GM18951 (cell line): ENCODE measurements around the gene USP34.
"Not testable (repeated sequence)": the region's sequence is repeated elsewhere in the genome, so short reads cannot be mapped to it uniquely, and the experiment has no call there.

Source experiments
- POLR2A ChIP-seq: IDR thresholded peaks from 4 replicates; pipeline ENCODE4 v1.6.1; 2011; ENCODE audit warnings: mild to moderate bottlenecking; ENCODE audit not compliant: insufficient read length, insufficient read depth; ENCODE audit errors: extremely low read depth
- in situ Hi-C: fragments of 300-500 bp; cut with MboI; formaldehyde crosslinking; loops from one replicate; pipeline ENCODE4 v1.12.0; 2022; ENCODE audit warnings: low sequenced_read_pairs, mixed read lengths, inconsistent platforms; ENCODE audit not compliant: unreplicated experiment

The USP34 gene

DNA sequence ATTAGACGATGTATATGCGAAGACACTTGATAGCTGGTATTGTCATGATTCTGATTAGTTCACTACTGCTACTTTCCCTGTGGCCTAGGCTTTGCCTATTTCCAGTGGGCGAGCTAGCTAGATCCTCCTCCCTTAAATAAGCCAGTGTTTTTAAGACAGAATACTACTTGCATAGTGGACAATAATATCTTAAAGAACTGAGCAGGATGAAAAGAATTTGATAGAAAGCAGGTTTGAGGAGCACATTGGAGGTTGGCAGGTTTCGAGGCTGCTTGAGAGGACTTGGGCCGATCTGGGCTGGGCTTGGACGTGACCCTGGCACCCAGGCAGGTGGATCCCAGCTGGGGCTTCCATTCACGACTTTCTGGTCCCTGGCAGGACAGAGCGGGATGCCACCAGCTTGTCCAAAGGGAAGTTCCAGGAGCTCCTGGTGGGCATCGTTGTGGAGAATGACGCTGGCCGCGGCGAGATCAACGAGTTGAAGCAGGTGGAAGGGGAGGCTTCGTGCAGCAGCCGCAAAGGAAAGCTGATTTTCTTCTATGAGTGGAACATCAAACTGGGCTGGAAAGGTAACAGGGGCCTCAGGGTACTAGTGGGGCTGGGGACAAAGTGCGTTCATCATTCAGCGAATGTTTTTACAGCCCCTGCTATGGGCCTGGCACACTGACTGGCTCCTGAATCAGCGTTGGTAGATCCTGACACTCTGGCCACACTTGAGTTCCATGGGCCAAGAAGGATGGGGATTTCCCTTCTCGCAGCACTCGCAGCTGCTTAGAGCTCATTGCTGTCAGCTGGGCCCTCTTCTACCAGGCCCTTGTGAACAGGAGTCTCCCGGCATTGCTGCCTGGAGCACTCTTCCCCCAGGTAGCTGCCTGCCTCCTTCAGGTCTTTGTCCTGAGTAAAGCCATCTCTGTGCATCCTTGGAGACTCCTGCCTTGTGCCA is 292.0 kb downstream of the USP34 start:
- TF ChIP-seq POLR2A, result no peak
- in situ Hi-C loops, result no loop called here

DNA sequence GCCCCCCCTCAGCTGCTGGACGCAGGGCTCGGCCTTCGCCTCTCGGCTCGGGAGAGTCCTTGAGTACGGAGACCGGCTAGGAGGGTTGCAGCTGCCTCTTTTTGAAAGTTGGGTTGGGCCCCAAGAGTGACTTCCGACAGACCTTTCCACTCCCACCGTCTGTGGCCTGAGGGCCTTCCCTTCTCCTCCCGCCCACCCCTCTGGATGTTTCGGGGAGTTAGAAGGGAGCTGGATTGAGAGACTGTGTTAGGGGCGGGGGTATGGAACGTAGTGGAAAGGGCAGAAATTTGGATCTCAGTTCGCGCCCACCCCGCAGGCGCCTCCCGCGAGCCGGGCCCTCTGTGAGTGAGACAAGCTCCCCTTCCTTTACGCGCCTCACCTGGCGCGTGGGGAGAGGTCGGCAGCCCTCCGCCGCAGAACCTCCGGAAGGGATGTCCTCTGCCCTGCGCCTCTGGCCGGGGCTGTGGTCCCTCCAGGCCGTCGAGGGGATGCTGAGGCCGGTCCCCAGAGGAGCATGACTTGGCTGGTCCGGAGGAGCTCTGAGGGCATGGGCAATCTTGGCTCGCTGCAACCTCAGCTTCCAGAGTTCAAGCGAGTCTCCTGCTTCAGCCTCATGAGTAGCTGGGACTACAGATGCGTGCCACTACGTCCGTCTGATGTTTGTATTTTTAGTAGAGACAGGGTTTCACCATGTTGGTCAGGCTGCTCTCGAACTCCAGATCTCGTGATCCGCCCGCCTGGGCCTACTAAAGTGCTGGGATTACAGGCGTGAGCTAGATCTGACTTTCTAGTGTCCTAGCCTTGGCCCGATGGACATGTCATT is 292.9 kb downstream of the USP34 start:
- TF ChIP-seq POLR2A, result no peak
- in situ Hi-C loops, result no loop called here

DNA sequence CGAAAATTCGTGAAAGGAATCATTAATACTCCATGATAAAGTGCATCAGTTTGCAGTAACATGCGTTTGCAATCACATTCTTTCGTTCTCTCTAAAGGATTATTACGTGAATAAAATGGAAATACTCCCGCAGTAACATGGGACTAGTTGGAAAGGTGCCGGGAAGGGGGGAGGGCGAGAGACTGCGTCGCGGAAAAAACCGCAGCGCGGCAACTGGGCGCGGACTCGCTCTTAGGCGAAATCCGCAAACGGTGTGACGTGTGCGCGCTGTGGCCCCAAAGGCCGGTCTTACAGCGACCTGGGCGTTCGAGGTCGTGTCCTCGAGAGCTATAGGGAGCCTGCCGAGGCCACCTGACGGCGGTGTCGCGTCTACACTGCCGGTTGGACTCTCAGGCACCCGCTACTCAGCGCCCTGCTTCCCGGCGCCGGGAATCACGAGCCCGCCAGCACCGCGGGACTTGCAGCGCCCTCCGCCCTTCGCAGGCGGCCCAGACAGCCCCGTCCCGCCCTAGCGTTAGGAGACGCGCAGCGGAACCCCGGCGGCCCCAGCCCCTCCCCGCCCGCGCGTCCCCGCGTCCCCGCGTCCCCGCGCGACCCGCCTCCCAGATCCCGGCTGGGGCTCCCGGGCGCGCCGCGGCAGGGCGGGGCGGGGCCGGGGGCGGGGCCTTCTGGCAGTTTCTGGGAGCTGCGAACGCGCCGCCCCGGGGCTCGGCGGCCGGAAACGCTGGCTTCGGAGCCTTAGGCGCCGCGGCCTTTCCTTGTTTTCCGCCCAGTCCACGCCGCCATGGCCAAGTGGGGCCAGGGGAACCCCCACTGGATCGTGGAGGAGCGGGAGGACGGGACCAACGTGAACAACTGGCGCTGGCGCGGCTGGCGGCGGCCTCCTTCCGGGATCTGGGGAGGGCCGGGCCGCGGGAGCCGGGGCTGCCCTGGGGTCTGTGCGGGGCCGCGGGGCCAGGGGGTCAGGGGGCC is 293.8 kb downstream of the USP34 start:
- peak; percentile 92 for TF ChIP-seq POLR2A
- in situ Hi-C loops, result no loop called here

DNA sequence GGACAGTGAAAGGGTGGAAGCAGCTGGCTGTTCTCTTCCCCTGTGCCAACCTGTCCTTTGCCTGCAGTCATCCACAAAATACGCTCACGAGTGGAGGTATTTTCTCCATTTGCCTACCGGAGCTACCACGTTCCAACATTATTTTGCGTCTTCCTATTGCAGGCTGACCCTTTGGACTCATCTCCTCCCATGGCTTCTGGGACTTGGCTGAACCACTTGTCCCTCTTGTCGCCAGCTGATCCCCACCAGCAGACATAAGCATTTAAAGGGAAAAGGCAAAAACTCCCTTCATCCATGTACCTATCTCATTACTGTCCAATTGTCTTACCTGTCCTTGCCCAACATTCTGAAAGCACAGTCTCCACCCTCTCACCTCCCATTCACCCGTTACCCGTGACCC is 295.9 kb downstream of the USP34 start:
- in situ Hi-C loops, result no loop called here
- no peak for TF ChIP-seq POLR2A

DNA sequence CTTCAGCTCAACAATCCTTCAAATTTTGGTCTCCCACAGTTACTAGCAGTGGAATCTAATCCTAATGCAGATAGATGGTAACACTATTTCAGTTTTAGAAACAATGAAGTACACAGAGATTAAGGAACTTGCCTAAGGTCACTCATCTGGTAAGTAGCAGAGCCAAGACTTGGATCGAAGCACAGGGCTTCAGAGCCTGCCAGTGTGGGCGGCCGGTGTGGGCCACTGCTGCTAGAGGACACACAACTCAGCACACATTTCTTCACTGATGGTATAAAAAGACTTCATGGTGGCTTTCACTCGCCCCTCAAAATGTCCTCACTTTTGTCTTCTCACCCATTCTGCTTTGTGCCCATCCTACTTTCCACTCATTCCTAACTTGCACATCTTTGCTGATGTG is 297.8 kb downstream of the USP34 start:
- in situ Hi-C loops, result no loop called here
- TF ChIP-seq POLR2A, result no peak

DNA sequence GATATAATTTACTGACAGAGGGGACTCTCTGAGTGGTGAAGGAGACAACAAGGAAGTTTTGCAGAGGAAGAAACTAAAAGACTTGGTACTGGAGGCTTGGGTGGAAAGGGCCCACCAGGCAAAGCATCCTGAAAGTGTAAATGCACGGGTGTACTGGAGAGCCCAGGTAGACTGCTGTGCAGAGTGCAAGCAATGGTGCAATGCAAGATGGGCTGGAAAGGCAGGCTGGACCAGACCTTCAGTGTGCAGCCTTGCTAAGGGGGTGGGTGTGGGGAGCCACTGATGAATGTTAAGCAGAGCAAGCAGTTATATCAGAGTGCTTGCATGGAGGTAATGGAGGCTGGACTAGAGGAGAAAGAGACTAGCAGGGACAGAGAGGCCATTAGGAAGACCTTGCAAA is 298.2 kb downstream of the USP34 start:
- in situ Hi-C loops, result no loop called here
- TF ChIP-seq POLR2A, result no peak

DNA sequence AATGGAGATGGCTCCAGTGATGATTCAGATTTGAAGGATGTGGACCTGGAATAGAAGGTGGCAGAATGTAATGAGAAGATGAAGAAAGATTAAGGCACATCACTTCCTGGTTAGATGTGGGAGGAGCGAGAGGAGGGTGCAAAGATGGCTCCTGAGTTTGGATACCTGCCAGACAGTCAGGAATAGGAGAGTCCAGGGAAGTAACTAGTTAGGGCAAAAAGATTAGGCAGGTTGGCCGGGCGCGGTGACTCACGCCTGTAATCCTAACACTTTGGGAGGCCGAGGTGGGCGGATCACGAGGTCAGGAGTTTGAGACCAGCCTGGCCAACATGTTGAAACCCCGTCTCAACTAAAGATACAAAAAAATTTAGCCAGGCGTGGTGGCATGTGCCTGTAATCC is 303.3 kb downstream of the USP34 start:
- in situ Hi-C loops, result no loop called here

DNA sequence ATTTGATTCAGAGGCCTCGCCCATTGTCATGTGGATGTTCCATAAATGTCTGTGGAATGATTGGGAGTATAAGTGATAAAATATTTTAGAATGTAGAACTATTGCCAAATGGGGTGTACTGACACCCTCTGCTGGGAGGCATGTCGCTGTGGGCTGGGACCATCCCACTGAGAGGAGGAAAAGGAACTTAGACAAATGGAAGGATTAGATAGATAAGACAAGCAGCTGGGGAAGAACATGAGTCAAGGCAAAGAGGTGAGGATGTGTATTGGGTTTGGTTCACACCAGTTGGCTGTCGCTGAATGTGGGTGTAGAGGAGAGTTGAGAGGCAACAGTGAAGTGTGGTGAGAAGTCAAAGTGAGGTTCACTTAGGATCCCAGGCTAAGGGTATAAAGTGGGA is 304.9 kb downstream of the USP34 start:
- in situ Hi-C loops, result no loop called here
- no peak for TF ChIP-seq POLR2A

More for the DNA sequence above, 303.3 kb downstream of the USP34 start:
- TF ChIP-seq POLR2A, result no peak

DNA sequence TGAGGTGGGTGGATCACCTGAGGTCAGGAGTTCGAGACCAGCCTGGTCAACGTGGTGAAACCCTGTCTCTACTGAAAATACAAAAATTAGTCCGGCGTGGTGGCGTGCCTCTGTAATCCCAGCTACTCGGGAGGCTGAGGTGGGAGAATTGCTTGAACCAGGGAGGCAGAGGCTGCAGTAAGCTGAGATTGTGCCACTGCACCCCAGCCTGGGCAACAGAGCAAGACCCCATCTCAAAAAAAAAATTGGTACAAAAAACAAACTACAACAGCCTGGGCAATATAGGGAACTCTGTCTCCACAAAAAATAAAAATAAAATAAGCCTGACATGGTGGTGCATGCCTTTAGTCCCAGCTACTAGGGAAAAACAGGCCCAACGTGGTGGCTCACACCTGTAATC is 305.8 kb downstream of the USP34 start:
- in situ Hi-C loops, result not testable (repeated sequence)

DNA sequence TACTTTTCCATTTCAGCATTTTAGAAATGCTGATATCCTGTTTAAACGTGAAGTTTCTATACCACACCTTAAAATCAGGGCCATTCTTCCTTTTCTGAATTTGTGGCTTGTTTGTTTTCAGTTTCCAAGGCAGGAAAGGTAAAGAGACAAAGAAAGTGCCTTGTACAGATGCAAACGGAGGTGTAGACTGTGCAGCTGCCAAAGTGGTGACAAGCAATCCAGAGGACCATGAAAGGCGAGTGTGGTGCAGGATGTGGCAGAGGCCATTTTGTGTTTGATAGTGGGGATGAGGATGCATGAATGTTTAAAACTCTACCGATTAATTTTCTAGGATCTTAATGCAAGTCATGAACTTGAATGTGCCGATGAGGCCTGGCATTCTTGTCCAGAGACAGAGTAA is 308.2 kb downstream of the USP34 start:
- TF ChIP-seq POLR2A, result no peak
- in situ Hi-C loops, result no loop called here

DNA sequence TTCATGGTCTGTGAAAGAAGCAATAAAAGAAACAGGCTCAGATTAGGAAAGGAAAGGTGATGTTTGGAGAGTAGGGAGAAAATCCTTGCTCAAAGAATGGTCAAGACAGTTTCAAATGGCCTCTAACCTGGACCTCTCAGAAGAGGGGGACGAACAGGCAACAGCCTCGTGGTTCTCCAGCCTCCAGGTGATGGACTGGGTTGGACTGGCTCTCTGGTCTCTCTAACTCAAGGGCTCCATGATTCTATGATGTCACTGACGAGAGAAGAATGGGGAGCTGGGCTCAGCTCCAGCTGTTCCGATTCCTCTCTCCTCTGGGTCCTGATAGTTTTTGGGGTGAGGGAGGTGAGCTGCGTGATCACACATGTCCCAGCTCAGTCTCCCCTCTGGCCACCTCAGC is 309.0 kb downstream of the USP34 start, which contains the start of gene C2orf74:
Gene C2orf74, plus strand, starts transcription at position 301 of the 400 bp plus-strand sequence. CDS start 327 bp downstream, outside the sequence.
- in situ Hi-C loops, result no loop called here
- no peak for TF ChIP-seq POLR2A

DNA sequence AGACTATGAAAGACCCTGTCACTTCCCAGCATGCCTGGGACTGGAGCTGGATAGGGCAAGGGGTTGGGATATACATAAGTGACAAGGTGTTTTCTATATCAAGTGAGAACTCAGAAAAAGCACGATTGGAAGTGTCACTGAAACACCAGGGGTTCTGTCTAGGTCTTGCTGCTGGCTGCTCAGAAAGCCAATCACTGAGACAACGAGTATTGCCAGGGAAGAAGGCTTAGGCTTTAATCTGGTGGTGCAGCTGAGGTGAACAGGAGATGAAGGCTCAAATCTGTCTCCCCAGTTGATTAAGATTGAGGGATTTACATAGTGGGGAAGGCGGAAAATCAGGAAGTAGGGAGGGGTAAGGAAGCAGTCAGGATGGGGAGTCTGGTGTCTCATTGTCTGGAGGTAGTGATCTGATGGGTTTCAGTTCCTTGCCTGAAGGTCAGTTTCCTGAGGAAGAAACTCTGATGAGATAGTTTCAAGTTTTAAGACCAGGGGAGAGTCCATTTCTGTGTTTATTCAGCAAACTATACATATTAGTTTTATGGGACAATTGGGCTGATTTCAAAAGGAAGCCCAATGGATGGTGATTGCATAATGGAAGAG is 312.4 kb downstream of the USP34 start:
- in situ Hi-C loops, result no loop called here
- no peak for TF ChIP-seq POLR2A
